ENCODE data around the gene TRPT1. TPM values are rescaled to one million over a fixed set of nuclear protein-coding genes. Genes with fewer than 3 reads are reported as not detected.

Gene TRPT1
- total RNA-seq, 4 donors from 2014 or later, result 80.9 to 231 (median 139) TPM

GRCh38 chr11:64265176-64266160, 39.5 kb upstream of the TRPT1 start:
- H3K9me3 ChIP-seq, result no peaks in the 10 kb centered on the region
- H3K4me3 ChIP-seq, result no peak overlapping the region
- intact Hi-C loops (cut with DNase I; ENCODE audit: low total_unique reads) (no loop called here), in situ Hi-C loops (cut with MboI; ENCODE audit: low sequenced_read_pairs in 4 of 4) (no loop called here)
- H3K4me1 ChIP-seq, result peaks cover 14 to 16% of the 10 kb centered on the region in 2 donors
- DNase-seq, result no peak
- TF ChIP-seq CTCF (IDR thresholded peaks at IDR 0.05 in 4 of 5, conservative IDR thresholded peaks at IDR 0.05 in 1 of 5), result no peak
- no peak for TF ChIP-seq POLR2A (IDR thresholded peaks at IDR 0.05)
- no peak for ATAC-seq
- H3K27me3 ChIP-seq, result no peaks in the 10 kb centered on the region
- peaks cover 0 to 24% of the 10 kb centered on the region in 2 donors for H3K36me3 ChIP-seq
- no peak overlapping the region for H3K27ac ChIP-seq

GRCh38 chr11:64264371-64264852, 38.4 kb upstream of the TRPT1 start:
- intact Hi-C loops (cut with DNase I; ENCODE audit: low total_unique reads), result no loop called here
- DNase-seq, result no peak

GRCh38 chr11:64263947-64264317, 37.9 kb upstream of the TRPT1 start:
- Histone ChIP-seq H3K27ac (no peak overlapping the region), H3K36me3 (peaks cover 0 to 30% of the 10 kb centered on the region in 2 donors), H3K4me1 (peaks cover 14% of the 10 kb centered on the region in 2 donors), H3K9me3 (no peaks in the 10 kb centered on the region), H3K4me3 (no peak overlapping the region), H3K27me3 (no peaks in the 10 kb centered on the region)
- DNase-seq (no peak), ATAC-seq (no peak)
- TF ChIP-seq CTCF (IDR thresholded peaks at IDR 0.05 in 4 of 5, conservative IDR thresholded peaks at IDR 0.05 in 1 of 5) (no peak), POLR2A (IDR thresholded peaks at IDR 0.05) (no peak)
- intact Hi-C loops (cut with DNase I; ENCODE audit: low total_unique reads) (no loop called here), in situ Hi-C loops (cut with MboI; ENCODE audit: low sequenced_read_pairs in 4 of 4) (no loop called here)

More at GRCh38 chr11:64264371-64264852, 38.4 kb upstream of the TRPT1 start:
- no peak for TF ChIP-seq POLR2A (IDR thresholded peaks at IDR 0.05)
- no peak for TF ChIP-seq CTCF (IDR thresholded peaks at IDR 0.05 in 4 of 5, conservative IDR thresholded peaks at IDR 0.05 in 1 of 5)
- Histone ChIP-seq H3K27me3 (no peaks in the 10 kb centered on the region), H3K4me1 (peaks cover 14 to 16% of the 10 kb centered on the region in 2 donors), H3K36me3 (peaks cover 0 to 25% of the 10 kb centered on the region in 2 donors), H3K27ac (no peak overlapping the region), H3K9me3 (no peaks in the 10 kb centered on the region), H3K4me3 (no peak overlapping the region)
- ATAC-seq, result no peak
- in situ Hi-C loops (cut with MboI; ENCODE audit: low sequenced_read_pairs in 4 of 4), result no loop called here

GRCh38 chr11:64263021-64263946, 37.3 kb upstream of the TRPT1 start:
- TF ChIP-seq POLR2A (IDR thresholded peaks at IDR 0.05) (no peak), CTCF (IDR thresholded peaks at IDR 0.05 in 4 of 5, conservative IDR thresholded peaks at IDR 0.05 in 1 of 5) (no peak)
- in situ Hi-C loops (cut with MboI; ENCODE audit: low sequenced_read_pairs in 4 of 4) (no loop called here), intact Hi-C loops (cut with DNase I; ENCODE audit: low total_unique reads) (no loop called here)
- Histone ChIP-seq H3K36me3 (peaks cover 0 to 37% of the 10 kb centered on the region in 2 donors), H3K27me3 (no peaks in the 10 kb centered on the region), H3K4me3 (no peak overlapping the region), H3K9me3 (no peaks in the 10 kb centered on the region), H3K4me1 (peaks cover 7% of the 10 kb centered on the region in 2 donors), H3K27ac (no peak overlapping the region)
- DNase-seq, result no peak
- no peak for ATAC-seq

All from gastrocnemius medialis (tissue), 4 donors.